Activated CD4-positive, alpha-beta T cell treated with anti-CD3 and anti-CD28 coated beads, Interleukin-2, amount 10 ng/mL, durations not matched to agents 7 days and 5 days (primary cell): ENCODE data around the gene STK38L. TPM values are rescaled to one million over a fixed set of nuclear protein-coding genes. Genes with fewer than 3 reads are reported as not detected.

ENCODE experiments used
- CTCF ChIA-PET: fragments of 350-600 bp; sonication (Branson Sonifier 250); formaldehyde crosslinking; loops from one replicate; lab custom pipeline; 2021; ENCODE audit warnings: antibody characterized with exemption; lab: Charles Lee
- POLR2A ChIA-PET: fragments of 350-600 bp; sonication (Branson Sonifier 250); formaldehyde crosslinking; loops from one replicate; lab custom pipeline; 2021; ENCODE audit warnings: antibody characterized with exemption; lab: Charles Lee
- DNase-seq: peaks from one replicate; pipeline ENCODE4 v3.0.0-alpha.2; 2020
- H3K27ac Mint-ChIP-seq: one replicate; pipeline ENCODE4 v1.8.0; 2021; ENCODE audit warnings: mild to moderate bottlenecking, moderate library complexity, mixed read lengths
- H3K27me3 Mint-ChIP-seq: one replicate; pipeline ENCODE4 v1.8.0; 2021; ENCODE audit warnings: mixed read lengths
- H3K36me3 Mint-ChIP-seq: one replicate; pipeline ENCODE4 v1.8.0; 2021; ENCODE audit warnings: low read depth, mixed read lengths
- H3K4me1 Mint-ChIP-seq: one replicate; pipeline ENCODE4 v1.8.0; 2021; ENCODE audit warnings: mixed read lengths
- H3K4me3 Mint-ChIP-seq: one replicate; pipeline ENCODE4 v1.8.0; 2021; ENCODE audit warnings: mild to moderate bottlenecking, moderate library complexity, mixed read lengths
- H3K9me3 Mint-ChIP-seq: one replicate; pipeline ENCODE4 v1.8.0; 2021; ENCODE audit warnings: mixed read lengths
- total RNA-seq, 2 experiments: library from RNA; stranded (reverse); gene quantifications; one replicate each; pipeline ENCODE4 v1.2.3, GENCODE V29; 2021

STK38L gene
- total RNA-seq, 2 experiments from 2014 or later = 18.2 to 20.4 TPM

DNA sequence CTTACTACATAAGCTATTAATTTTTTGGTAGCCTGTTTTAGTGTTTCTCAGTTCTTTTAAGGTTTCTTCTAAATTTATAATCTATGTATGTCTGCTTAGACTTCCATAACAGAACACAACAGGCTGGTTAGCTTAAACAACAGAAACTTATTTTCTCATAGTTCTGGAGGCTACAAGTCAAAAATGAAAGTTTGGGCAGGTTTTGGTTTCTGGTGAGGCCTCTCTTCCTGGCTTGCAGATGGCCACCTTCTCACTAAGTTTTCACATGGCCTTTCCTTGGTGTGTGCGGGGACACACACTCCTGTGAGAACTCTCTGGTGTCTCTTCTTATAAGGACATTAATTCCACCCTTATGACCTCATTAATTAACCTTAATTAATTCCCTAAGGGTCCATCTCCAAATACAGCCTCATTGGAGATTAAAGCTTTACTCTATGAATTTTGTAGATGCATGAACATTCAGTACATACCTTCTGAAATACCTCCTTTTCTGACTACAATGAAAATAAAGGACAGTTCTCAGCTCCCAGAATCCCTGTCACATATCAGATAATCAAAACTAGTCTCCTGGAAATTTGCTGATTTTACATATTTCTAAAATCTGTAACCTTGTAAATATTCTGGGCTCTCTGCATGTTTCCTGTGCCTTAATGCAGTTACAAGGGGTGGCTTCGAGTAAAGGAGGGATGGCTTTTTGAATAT is 65.4 kb downstream of the STK38L start:
- H3K4me3 Mint-ChIP-seq = no peak overlapping the region
- H3K36me3 Mint-ChIP-seq = peaks cover 15% of the 10 kb centered on the region
- H3K27me3 Mint-ChIP-seq = no peaks in the 10 kb centered on the region
- peaks cover 17% of the 10 kb centered on the region for H3K4me1 Mint-ChIP-seq
- ChIA-PET CTCF (interaction anchor here (1.4 kb wide), 1 partner anchor 61 kb away, joined by 4 read pairs; no protein-coding TSS in a partner anchor), POLR2A (interaction anchor here (0.5 kb wide), 1 partner anchor 20 kb away, joined by 3 read pairs; no protein-coding TSS in a partner anchor)
- H3K9me3 Mint-ChIP-seq = no peaks in the 10 kb centered on the region
- DNase-seq = no peak
- no peak overlapping the region for H3K27ac Mint-ChIP-seq

- DNase-seq = no peak
- ChIA-PET CTCF (no interaction called here), POLR2A (no interaction called here)
- Mint-ChIP-seq H3K9me3 (no peaks in the 10 kb centered on the region), H3K4me3 (no peak overlapping the region), H3K4me1 (peaks cover 17% of the 10 kb centered on the region), H3K27ac (no peak overlapping the region), H3K36me3 (peaks cover 18% of the 10 kb centered on the region), H3K27me3 (no peaks in the 10 kb centered on the region)
Observed at GRCh38 chr12:27309995-27310315, 65.9 kb downstream of the STK38L start.

GRCh38 chr12:27316947-27317346 is 72.9 kb downstream of the STK38L start:
- CTCF ChIA-PET = interaction anchor here (1.4 kb wide), 1 partner anchor 10 kb away, joined by 3 read pairs; no protein-coding TSS in a partner anchor

GRCh38 chr12:27319409-27319808 is 75.3 kb downstream of the STK38L start:
- Mint-ChIP-seq H3K27ac (no peak overlapping the region), H3K36me3 (peaks cover 8% of the 10 kb centered on the region), H3K27me3 (no peaks in the 10 kb centered on the region), H3K9me3 (no peaks in the 10 kb centered on the region), H3K4me3 (no peak overlapping the region), H3K4me1 (no peaks in the 10 kb centered on the region)
- DNase-seq = no peak
- ChIA-PET POLR2A (no interaction called here), CTCF (no interaction called here)

More at GRCh38 chr12:27316947-27317346, 72.9 kb downstream of the STK38L start:
- POLR2A ChIA-PET = no interaction called here
- Mint-ChIP-seq H3K36me3 (peaks cover 8% of the 10 kb centered on the region), H3K27ac (no peak overlapping the region), H3K9me3 (no peaks in the 10 kb centered on the region), H3K4me1 (no peaks in the 10 kb centered on the region), H3K27me3 (no peaks in the 10 kb centered on the region), H3K4me3 (no peak overlapping the region)
- no peak for DNase-seq

GRCh38 chr12:27319848-27320247 is 75.8 kb downstream of the STK38L start:
- H3K27ac Mint-ChIP-seq = no peak overlapping the region
- no peak overlapping the region for H3K4me3 Mint-ChIP-seq
- H3K4me1 Mint-ChIP-seq = no peaks in the 10 kb centered on the region
- ChIA-PET POLR2A (no interaction called here), CTCF (interaction anchor here (0.8 to 1.6 kb wide), 4 partner anchors 13 to 282 kb away, joined by 3 to 5 read pairs (median 3); no protein-coding TSS in a partner anchor)
- no peak for DNase-seq
- peaks cover 5% of the 10 kb centered on the region for H3K36me3 Mint-ChIP-seq
- H3K27me3 Mint-ChIP-seq = no peaks in the 10 kb centered on the region
- no peaks in the 10 kb centered on the region for H3K9me3 Mint-ChIP-seq

- DNase-seq = no peak
- H3K27me3 Mint-ChIP-seq = no peaks in the 10 kb centered on the region
- H3K4me3 Mint-ChIP-seq = no peak overlapping the region
- H3K27ac Mint-ChIP-seq = no peak overlapping the region
- H3K36me3 Mint-ChIP-seq = peaks cover 8% of the 10 kb centered on the region
- no peaks in the 10 kb centered on the region for H3K4me1 Mint-ChIP-seq
- ChIA-PET CTCF (no interaction called here), POLR2A (no interaction called here)
- no peaks in the 10 kb centered on the region for H3K9me3 Mint-ChIP-seq
Observed at GRCh38 chr12:27324530-27324929, 80.4 kb downstream of the STK38L start.

DNA sequence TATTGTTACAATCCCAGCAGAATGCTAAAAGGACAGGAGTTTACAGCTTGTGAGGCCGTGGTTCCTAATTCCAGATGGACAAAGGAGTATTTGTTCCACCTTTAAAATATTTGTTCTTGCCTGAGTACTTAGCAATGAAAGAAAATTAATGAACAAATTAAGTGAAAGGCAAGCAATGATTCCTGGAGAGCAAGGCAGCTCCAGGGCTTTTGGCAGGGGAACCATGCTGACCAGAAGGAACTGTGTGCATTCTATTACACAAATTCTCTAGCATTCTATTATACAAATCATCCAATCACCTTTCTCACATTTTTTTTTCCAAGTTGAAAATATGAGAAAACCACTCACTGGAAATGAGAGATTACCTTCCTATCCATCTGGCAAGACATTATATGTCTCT is 86.8 kb downstream of the STK38L start:
- H3K4me3 Mint-ChIP-seq = no peak overlapping the region
- H3K27me3 Mint-ChIP-seq = peaks cover 12% of the 10 kb centered on the region
- no peak for DNase-seq
- H3K9me3 Mint-ChIP-seq = no peaks in the 10 kb centered on the region
- peaks cover 6% of the 10 kb centered on the region for H3K36me3 Mint-ChIP-seq
- ChIA-PET POLR2A (no interaction called here), CTCF (interaction anchor here (1.2 to 2.7 kb wide), 2 partner anchors 16 to 25 kb away, joined by 6 to 10 read pairs; no protein-coding TSS in a partner anchor)
- H3K4me1 Mint-ChIP-seq = peaks cover 37% of the 10 kb centered on the region
- peak overlapping the region; percentile 38 for H3K27ac Mint-ChIP-seq

DNA sequence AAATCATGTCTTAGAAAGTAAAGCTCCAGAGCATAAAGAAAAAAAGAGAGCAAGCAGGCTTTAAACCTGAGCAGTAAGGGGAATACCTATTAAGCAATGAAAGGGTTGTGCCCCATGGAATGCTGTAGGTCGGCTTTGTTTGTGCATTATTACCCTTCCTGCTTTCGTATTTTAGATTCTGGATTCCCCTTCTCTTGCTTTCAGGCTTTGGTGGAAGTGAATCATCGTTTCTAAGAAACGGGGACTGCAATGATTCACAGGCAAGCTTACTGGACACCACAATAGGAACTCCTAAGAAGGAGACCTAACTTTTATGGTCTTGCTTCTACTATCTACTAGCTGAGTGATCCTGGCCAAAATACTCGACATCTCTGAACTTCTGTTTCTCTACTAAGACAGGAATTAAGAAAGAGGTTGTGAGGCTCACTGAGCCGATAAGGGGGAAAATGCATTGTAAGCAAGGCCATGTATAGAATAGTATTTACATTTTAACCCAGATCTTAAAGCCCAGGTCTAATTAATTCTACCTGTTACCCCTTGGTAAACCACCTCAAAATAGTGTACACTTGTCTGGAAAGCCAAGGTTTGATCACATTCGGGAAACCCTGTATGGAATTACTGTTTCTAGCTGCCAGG is 87.3 kb downstream of the STK38L start:
- POLR2A ChIA-PET = no interaction called here
- Mint-ChIP-seq H3K27me3 (peaks cover 12% of the 10 kb centered on the region), H3K4me3 (peak overlapping the region; percentile 50), H3K9me3 (no peaks in the 10 kb centered on the region), H3K27ac (peak overlapping the region; percentile 83), H3K4me1 (peaks cover 39% of the 10 kb centered on the region), H3K36me3 (peaks cover 6% of the 10 kb centered on the region)
- CTCF ChIA-PET = interaction anchor here (0.6 to 2.7 kb wide), 4 partner anchors 17 to 566 kb away, joined by 4 to 10 read pairs (median 5); no protein-coding TSS in a partner anchor
- peak; percentile 23 for DNase-seq

DNA sequence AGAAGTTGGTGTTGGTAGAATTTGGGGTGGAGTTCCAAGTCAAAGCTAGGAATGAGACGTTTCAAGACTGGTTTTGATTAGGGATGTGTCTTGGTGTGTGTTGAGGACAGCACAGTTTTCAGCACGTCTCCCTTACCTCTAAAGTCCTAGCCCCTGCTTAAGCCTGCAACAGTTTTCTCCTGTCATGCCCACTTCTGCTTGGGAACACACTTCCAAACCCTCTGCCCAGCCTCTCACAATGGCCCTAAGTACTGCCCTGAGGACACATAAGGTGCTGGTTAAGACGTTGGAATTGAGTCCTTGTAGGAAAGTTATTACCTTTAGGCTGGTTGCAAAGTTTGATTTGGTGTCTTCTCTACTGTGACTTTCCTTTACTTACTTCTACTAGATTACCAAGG is 87.8 kb downstream of the STK38L start:
- H3K27me3 Mint-ChIP-seq = peaks cover 12% of the 10 kb centered on the region
- peak overlapping the region; percentile 83 for H3K27ac Mint-ChIP-seq
- H3K9me3 Mint-ChIP-seq = no peaks in the 10 kb centered on the region
- DNase-seq = no peak
- H3K4me1 Mint-ChIP-seq = peaks cover 39% of the 10 kb centered on the region
- ChIA-PET POLR2A (no interaction called here), CTCF (interaction anchor here (0.6 to 2.7 kb wide), 3 partner anchors 21 to 566 kb away, joined by 4 to 10 read pairs (median 4); no protein-coding TSS in a partner anchor)
- H3K4me3 Mint-ChIP-seq = peak overlapping the region; percentile 73
- peaks cover 6% of the 10 kb centered on the region for H3K36me3 Mint-ChIP-seq

DNA sequence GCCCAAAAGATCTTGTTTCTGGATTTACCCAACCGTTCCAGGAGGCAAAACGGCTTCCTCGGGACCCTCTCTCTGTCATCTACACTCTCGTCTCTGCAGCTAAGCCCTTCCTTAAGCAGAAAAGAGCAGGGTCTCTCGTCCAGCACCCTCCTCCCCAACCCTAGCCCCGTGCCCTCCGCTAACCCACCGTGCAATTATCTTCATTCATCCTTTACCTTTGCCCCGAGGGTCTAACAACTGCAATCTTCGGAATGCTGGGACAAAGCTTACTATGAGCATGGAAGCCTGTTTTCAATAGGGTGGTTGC is 88.3 kb downstream of the STK38L start:
- ChIA-PET CTCF (interaction anchor here (1.3 to 1.7 kb wide), 2 partner anchors 21 to 82 kb away, joined by 3 to 4 read pairs; no protein-coding TSS in a partner anchor), POLR2A (no interaction called here)
- no peaks in the 10 kb centered on the region for H3K9me3 Mint-ChIP-seq
- H3K27me3 Mint-ChIP-seq = peaks cover 12% of the 10 kb centered on the region
- DNase-seq = no peak
- H3K4me3 Mint-ChIP-seq = peak overlapping the region; percentile 73
- H3K36me3 Mint-ChIP-seq = peaks cover 6% of the 10 kb centered on the region
- peak overlapping the region; percentile 83 for H3K27ac Mint-ChIP-seq
- H3K4me1 Mint-ChIP-seq = peaks cover 39% of the 10 kb centered on the region

DNA sequence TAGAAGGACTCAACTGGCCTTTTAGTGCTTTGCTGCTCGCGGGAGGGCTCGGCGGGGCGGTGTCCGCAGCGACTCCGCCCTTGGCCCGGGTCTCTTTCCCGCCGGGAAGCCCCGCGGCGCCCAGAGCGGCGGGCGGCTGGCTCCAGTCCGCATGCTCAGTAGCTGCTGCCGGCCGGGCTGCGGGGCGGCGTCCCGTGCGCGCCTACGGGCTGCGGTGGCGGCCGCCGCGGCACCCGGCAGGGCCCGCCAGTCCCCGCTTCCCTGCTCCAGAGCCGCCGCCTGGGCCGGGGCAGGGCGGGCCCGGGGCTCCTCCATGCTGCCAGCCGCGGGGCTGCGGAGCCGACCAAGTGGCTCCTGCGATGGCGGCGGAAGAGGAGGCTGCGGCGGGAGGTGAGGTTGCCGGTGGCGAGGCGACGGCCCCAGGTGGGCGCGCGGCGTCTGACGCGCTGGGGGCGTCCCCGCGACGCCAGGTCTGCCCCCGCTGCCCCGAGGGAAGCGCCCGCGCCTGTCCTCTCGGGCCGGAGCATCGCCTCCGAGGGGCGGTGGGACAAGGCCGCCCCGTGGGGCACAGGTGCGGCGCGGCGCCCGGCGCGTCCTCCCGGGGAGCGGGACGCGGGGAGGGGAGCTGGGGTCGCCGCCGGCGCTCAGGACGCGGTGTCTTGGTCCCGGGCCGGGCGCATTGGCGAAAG is 88.8 kb downstream of the STK38L start, which contains the start of gene BMAL2:
TSS of gene BMAL2 (plus strand) at position 123 of the 689 bp plus-strand sequence. CDS start at position 360, 237 bp downstream.
- DNase-seq = peak; percentile 46
- peak within 1 kb of the TSS; percentile 89 for H3K27ac Mint-ChIP-seq
- H3K36me3 Mint-ChIP-seq = peaks cover 4% of the 10 kb centered on the region
- peak within 1 kb of the TSS; percentile 92 for H3K4me3 Mint-ChIP-seq
- H3K4me1 Mint-ChIP-seq = peaks cover 39% of the 10 kb centered on the region
- no peaks in the 10 kb centered on the region for H3K9me3 Mint-ChIP-seq
- POLR2A ChIA-PET = no interaction called here
- peaks cover 12% of the 10 kb centered on the region for H3K27me3 Mint-ChIP-seq
- CTCF ChIA-PET = interaction anchor here (1.3 to 1.7 kb wide), 3 partner anchors 10 to 83 kb away, joined by 3 to 6 read pairs (median 4); no protein-coding TSS in a partner anchor

DNA sequence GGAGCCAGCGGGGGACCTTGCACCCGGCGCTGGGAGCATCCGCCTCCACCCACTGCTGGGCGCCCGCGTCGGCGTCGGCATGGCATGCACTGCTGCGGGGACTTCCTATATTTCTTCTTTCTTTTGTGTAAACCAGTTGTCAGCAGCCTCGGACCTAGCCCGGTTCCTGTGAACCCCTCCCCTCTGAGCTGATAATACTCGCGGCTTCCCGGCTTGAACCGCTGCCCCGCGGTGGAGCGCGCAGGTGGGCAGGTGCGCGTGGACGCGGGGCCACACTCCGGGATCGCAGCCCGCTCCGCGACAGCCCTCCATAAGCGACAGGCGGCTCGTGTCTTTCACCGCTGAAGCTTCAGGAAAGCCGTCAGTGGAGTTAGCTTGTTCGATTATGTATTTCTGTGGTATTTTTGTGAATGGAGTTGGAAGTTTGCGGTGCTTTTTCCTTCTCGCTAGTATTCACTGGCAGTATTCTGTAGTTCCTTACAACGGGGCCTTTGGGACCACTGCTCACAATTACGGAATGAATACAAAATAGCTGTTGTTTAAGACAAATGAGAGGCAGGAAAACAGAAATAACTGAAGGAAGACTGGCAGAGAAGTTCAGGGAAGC is 89.4 kb downstream of the STK38L start:
- CTCF ChIA-PET = interaction anchor here (0.6 to 1.7 kb wide), 4 partner anchors 9 to 282 kb away, joined by 3 to 6 read pairs (median 3); no protein-coding TSS in a partner anchor
- Mint-ChIP-seq H3K4me3 (peak overlapping the region; percentile 92), H3K4me1 (peaks cover 39% of the 10 kb centered on the region), H3K27me3 (peaks cover 12% of the 10 kb centered on the region), H3K27ac (peak overlapping the region; percentile 89), H3K9me3 (no peaks in the 10 kb centered on the region), H3K36me3 (peaks cover 2% of the 10 kb centered on the region)
- POLR2A ChIA-PET = no interaction called here
- DNase-seq = peak; percentile 49
